Measurements from ENCODE around the gene ADARB2. TPM values are rescaled to one million over a fixed set of nuclear protein-coding genes. Genes with fewer than 3 reads are reported as not detected.

The ADARB2 gene
- total RNA-seq, 4 donors from 2014 or later, result 0.32 to 1.6 (median 0.80) TPM

DNA sequence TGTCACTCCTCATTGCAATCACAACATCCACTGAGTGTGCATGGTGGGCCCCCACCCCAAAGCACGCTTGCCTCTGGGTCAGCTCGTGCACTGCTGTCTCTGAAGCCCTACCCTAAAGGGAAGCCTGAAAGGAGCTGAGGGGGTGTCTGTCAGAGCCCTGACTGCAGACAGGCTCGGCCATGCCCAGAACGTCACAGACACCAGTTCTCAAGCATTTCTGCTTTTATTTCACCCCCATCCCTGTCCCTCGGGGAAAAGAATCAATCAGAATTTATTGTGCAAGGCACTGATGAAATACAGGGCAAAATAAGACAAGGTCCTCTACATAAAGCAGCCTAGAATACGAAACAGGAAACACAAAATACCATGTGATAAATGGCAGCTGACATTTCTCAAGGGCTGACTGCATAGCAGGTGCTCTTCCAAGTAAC is 449.3 kb downstream of the ADARB2 start:
- no peak for DNase-seq (ENCODE audit: low spot score in 2 of 2)
- 31% methylated on average over 6 of the region's 6 CpGs for WGBS
- Histone ChIP-seq H3K4me3 (no peak overlapping the region), H3K27ac (peak overlapping the region; percentile 43), H3K27me3 (no peaks in the 10 kb centered on the region), H3K36me3 (no peaks in the 10 kb centered on the region), H3K9me3 (no peaks in the 10 kb centered on the region), H3K4me1 (peaks cover 21% of the 10 kb centered on the region)
- no peak for TF ChIP-seq POLR2A (IDR thresholded peaks at IDR 0.05)
- no peak for TF ChIP-seq POLR2AphosphoS5 (IDR thresholded peaks at IDR 0.05)
- no peak for TF ChIP-seq EP300 (IDR thresholded peaks at IDR 0.05)
- TF ChIP-seq, protein P1, sequence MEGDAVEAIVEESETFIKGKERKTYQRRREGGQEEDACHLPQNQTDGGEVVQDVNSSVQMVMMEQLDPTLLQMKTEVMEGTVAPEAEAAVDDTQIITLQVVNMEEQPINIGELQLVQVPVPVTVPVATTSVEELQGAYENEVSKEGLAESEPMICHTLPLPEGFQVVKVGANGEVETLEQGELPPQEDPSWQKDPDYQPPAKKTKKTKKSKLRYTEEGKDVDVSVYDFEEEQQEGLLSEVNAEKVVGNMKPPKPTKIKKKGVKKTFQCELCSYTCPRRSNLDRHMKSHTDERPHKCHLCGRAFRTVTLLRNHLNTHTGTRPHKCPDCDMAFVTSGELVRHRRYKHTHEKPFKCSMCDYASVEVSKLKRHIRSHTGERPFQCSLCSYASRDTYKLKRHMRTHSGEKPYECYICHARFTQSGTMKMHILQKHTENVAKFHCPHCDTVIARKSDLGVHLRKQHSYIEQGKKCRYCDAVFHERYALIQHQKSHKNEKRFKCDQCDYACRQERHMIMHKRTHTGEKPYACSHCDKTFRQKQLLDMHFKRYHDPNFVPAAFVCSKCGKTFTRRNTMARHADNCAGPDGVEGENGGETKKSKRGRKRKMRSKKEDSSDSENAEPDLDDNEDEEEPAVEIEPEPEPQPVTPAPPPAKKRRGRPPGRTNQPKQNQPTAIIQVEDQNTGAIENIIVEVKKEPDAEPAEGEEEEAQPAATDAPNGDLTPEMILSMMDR (IDR thresholded peaks at IDR 0.05), result no peak

DNA sequence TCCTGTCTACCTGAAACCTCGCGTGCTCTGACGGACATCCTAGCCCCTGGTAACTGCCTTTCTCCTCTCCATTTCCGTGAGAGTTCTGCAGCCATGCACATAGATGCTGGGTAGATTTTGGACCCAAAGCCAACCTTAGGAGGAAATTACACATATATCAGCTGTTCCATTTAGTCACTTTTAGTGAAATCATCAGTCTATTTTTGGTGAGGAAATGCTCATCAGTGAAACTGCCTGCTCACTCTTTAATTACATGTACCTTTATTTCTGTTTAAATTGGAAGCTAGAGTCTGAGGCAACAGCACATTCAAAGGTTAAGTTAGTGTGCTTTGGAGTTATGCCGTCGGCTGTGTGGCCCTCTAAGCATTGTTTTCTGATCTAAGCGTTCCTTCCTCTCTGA is 449.8 kb downstream of the ADARB2 start:
- TF ChIP-seq POLR2A (IDR thresholded peaks at IDR 0.05), result no peak
- TF ChIP-seq, protein P1 (IDR thresholded peaks at IDR 0.05), result no peak
- TF ChIP-seq EP300 (IDR thresholded peaks at IDR 0.05), result no peak
- no peak for TF ChIP-seq POLR2AphosphoS5 (IDR thresholded peaks at IDR 0.05)
- Histone ChIP-seq H3K9me3 (no peaks in the 10 kb centered on the region), H3K36me3 (no peaks in the 10 kb centered on the region), H3K27ac (peak overlapping the region; percentile 43), H3K4me3 (no peak overlapping the region), H3K4me1 (peaks cover 21% of the 10 kb centered on the region), H3K27me3 (no peaks in the 10 kb centered on the region)
- no peak for DNase-seq (ENCODE audit: low spot score in 2 of 2)
- WGBS, result 67% methylated on average over 7 of the region's 7 CpGs

DNA sequence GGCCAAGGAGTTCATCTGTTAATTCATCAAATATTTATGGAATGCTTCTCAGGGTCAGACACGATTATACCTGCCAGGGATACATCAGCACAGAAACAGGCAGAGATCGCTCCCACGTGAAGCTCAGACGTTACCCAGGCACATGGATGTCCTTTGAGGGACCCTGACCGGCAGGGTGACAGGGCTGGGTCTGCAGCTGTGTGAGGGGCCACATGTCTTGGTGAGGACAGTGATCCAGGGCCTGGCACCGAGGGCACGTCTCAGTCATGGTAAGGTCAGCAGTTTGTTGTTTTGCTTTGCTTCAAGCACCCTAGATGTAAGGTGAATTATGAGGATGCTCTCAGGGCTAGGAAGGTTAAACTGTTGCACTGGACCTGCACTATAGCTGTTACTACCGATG is 453.2 kb downstream of the ADARB2 start:
- H3K27ac ChIP-seq, result no peak overlapping the region
- WGBS, result 73% methylated on average over 8 of the region's 8 CpGs
- no peak for DNase-seq (ENCODE audit: low spot score in 2 of 2)
- no peaks in the 10 kb centered on the region for H3K27me3 ChIP-seq
- no peaks in the 10 kb centered on the region for H3K9me3 ChIP-seq
- TF ChIP-seq, protein P1 (IDR thresholded peaks at IDR 0.05), result no peak
- no peak for TF ChIP-seq POLR2A (IDR thresholded peaks at IDR 0.05)
- no peak for TF ChIP-seq EP300 (IDR thresholded peaks at IDR 0.05)
- no peak for TF ChIP-seq POLR2AphosphoS5 (IDR thresholded peaks at IDR 0.05)
- peaks cover 11% of the 10 kb centered on the region for H3K4me1 ChIP-seq
- H3K4me3 ChIP-seq, result no peak overlapping the region
- H3K36me3 ChIP-seq, result no peaks in the 10 kb centered on the region

DNA sequence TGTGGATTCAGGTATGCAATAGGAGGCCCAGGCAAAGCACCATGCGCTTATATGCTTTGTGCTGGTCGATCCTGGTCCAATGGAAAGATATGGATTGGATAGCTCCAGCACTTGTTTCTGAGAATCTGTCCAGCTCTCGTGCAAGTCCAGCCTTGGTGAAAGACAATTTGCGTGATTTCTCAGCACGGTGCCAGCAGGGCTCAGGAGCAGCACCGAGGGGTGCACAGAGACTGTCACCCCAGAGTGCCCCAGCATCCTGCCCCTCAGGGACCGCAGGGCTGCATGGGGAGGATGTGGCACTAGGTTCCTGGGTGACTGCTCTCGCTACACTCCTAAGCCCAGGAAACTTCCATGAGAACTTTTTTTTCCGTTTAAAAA is 455.9 kb downstream of the ADARB2 start:
- no peak overlapping the region for H3K27ac ChIP-seq
- no peak for DNase-seq (ENCODE audit: low spot score in 2 of 2)
- no peaks in the 10 kb centered on the region for H3K9me3 ChIP-seq
- H3K27me3 ChIP-seq, result no peaks in the 10 kb centered on the region
- no peak overlapping the region for H3K4me3 ChIP-seq
- TF ChIP-seq POLR2AphosphoS5 (IDR thresholded peaks at IDR 0.05) (no peak), EP300 (IDR thresholded peaks at IDR 0.05) (no peak), POLR2A (IDR thresholded peaks at IDR 0.05) (no peak)
- TF ChIP-seq, protein P1 (IDR thresholded peaks at IDR 0.05), result no peak
- no peaks in the 10 kb centered on the region for H3K36me3 ChIP-seq
- H3K4me1 ChIP-seq, result no peaks in the 10 kb centered on the region
- 91% methylated on average over 9 of the region's 9 CpGs for WGBS

DNA sequence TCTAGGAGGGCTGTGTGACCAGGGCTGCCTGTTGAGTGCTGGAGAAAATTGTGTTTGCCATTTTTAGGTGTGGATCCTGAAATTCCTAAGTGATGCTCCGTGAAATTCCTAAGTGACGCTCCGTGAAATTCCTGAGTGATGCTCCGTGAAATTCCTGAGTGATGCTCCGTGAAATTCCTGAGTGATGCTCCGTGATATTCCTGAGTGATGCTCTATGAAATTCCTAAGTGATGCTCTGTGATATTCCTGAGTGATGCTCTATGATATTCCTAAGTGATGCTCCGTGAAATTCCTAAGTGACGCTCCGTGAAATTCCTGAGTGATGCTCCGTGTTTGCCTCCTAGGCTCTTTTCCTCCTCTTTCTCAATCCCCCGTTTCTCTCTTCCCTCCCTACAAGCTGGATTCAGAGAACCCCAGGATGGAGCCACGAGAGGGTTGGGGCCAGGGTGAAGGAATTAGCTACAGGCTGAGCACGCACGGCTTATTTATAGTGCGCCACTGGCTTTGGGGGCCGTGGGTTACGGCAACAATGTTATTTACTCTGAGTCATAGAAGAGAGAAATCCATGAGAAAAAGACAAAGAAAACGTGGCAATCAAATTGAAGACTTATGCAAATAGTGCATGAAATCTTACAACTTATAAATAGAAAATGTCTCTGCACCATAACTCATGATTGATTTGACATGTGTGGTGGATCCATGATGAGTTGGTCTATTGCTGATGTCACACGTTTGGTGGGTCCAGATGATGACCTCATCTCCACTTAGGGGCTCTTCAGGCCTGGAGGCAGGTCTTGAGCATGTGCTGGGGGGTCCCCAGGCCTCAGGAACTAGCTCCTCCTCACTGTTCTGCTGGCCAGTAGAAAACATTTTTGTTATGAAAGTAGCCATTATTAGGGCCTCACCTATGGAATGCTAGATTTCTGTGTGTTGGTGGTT is 456.6 kb downstream of the ADARB2 start:
- Histone ChIP-seq H3K27ac (no peak overlapping the region), H3K4me1 (no peaks in the 10 kb centered on the region), H3K27me3 (no peaks in the 10 kb centered on the region), H3K36me3 (no peaks in the 10 kb centered on the region), H3K9me3 (no peaks in the 10 kb centered on the region), H3K4me3 (no peak overlapping the region)
- TF ChIP-seq POLR2A (IDR thresholded peaks at IDR 0.05) (no peak), EP300 (IDR thresholded peaks at IDR 0.05) (no peak), POLR2AphosphoS5 (IDR thresholded peaks at IDR 0.05) (no peak)
- TF ChIP-seq, protein P1 (IDR thresholded peaks at IDR 0.05), result no peak
- DNase-seq (ENCODE audit: low spot score in 2 of 2), result no peak
- 70% methylated on average over 19 of the region's 19 CpGs for WGBS

Measured in suprapubic skin (tissue), 4 donors.